ENCODE measurements around the gene VKORC1L1.

Gene VKORC1L1

DNA sequence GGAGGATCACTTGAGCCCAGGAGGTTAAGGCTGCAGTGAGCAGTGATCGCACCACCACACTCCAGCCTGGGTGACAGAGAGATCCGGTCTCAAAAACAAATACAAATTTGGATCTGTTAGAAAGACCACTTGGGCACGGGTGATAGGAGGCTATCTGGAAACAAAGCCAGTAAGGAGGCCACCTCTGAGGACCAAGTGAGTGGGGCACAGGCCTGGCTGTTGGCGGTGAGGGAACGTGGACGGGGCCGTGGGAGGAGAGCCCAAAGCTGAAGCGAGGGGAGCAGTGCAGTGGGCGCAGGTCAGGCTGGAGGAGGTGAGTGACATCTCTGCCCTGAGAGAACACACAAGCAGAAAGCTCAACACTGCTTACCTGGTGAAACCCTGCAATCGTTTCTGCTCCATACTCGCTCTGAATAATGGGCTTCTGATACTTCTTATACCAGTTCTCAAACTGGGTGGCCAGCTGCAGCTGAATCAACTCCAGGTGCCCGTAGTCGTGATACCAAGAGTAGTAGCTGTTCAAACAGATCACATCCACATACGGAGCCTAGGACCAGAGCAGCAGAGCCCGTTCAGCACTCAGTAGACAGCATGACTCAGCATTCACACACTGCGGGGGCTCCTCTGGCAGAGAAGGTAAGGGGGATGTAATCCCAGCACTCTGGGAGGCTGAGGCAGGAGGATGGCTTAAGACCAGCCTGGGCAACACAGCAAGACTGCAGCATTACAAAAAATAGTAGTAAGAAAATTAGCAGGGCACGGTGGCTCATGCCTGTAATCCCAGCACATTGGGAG lies 94.7 kb downstream of the VKORC1L1 start:
- TF ChIP-seq, protein P1, sequence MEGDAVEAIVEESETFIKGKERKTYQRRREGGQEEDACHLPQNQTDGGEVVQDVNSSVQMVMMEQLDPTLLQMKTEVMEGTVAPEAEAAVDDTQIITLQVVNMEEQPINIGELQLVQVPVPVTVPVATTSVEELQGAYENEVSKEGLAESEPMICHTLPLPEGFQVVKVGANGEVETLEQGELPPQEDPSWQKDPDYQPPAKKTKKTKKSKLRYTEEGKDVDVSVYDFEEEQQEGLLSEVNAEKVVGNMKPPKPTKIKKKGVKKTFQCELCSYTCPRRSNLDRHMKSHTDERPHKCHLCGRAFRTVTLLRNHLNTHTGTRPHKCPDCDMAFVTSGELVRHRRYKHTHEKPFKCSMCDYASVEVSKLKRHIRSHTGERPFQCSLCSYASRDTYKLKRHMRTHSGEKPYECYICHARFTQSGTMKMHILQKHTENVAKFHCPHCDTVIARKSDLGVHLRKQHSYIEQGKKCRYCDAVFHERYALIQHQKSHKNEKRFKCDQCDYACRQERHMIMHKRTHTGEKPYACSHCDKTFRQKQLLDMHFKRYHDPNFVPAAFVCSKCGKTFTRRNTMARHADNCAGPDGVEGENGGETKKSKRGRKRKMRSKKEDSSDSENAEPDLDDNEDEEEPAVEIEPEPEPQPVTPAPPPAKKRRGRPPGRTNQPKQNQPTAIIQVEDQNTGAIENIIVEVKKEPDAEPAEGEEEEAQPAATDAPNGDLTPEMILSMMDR (IDR thresholded peaks at IDR 0.05): no peak
- DNase-seq (ENCODE audit: low spot score): no peak
- Histone ChIP-seq H3K27ac (no peak overlapping the region), H3K4me3 (no peak overlapping the region)

GRCh38 chr7:65968256-65969185 lies 95.6 kb downstream of the VKORC1L1 start:
- DNase-seq (ENCODE audit: low spot score): no peak
- Histone ChIP-seq H3K4me3 (no peak overlapping the region), H3K27ac (no peak overlapping the region)
- TF ChIP-seq, protein P1 (IDR thresholded peaks at IDR 0.05): no peak

DNA sequence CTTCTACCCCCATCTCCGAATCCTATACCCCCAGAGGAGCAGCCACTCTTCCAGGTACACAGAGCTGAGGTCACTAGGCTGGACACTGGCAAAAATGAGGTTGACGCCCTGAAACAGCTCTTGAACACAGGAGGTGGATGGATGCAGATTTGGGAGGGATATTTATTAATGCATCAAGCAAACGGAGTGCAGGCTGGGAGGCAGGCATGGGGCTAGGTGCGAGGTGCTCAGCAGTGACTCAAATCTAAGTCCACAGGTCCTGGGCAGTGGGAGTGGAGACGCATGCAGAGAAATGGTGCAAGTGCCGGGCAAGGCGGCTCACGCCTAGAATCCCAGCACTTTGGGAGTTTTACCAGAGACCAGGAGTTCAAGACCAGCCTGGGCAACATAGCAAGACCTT lies 98.1 kb downstream of the VKORC1L1 start:
- Histone ChIP-seq H3K4me3 (no peak overlapping the region), H3K27ac (no peak overlapping the region)
- TF ChIP-seq, protein P1 (IDR thresholded peaks at IDR 0.05): no peak
- DNase-seq (ENCODE audit: low spot score): no peak

GRCh38 chr7:65972976-65973375 lies 100.1 kb downstream of the VKORC1L1 start:
- Histone ChIP-seq H3K4me3 (no peak overlapping the region), H3K27ac (no peak overlapping the region)
- DNase-seq (ENCODE audit: low spot score): no peak
- TF ChIP-seq, protein P1 (IDR thresholded peaks at IDR 0.05): no peak

DNA sequence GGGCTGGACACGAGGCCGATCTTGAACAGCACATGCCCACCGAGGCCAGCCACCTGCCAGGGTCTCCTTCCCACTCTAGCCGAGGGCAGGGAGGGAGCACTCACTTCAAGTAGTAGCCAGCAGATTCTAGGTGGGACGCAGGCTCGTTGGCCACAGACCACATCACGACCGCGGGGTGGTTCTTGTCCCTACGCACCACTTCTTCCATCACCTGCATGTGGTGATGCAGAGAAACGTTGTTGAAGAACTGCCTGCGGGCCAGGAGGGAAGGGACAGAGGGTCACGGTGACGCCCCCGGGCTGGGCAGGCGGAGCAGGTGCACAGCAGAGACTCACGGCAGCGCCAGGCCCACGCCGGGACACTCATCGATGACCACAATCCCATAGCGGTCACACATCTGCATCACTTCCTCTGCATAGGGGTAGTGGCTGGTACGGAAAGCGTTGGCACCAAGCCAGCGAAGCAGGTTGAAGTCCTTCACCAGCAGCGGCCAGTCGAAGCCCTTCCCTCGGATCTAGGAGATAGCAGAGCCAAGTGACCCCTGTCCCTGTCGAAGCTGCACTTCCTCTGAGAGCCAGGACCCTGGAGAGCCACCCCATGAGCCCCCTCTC lies 101.4 kb downstream of the VKORC1L1 start:
- DNase-seq (ENCODE audit: low spot score): no peak
- TF ChIP-seq, protein P1 (IDR thresholded peaks at IDR 0.05): no peak
- Histone ChIP-seq H3K4me3 (no peak overlapping the region), H3K27ac (no peak overlapping the region)

DNA sequence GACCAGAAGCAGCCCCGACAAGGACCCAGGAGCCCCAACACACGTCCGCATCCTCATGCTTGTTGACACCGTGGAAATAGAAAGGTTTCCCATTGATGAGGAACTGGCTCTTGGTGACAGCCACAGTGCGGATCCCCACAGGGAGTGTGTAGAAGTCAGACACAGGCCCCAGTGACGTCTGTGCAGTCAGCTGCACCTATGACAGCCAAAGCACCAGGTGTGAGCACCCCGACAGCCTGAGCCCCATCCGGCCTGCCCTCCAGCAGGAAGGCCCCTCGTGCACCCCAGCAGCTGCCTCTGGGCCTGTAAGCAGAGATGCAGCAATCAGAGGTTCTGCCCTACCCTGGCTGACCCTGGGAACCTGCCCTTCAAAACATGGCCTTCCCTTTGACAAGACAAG lies 102.0 kb downstream of the VKORC1L1 start:
- TF ChIP-seq, protein P1 (IDR thresholded peaks at IDR 0.05): no peak
- no peak for DNase-seq (ENCODE audit: low spot score)
- Histone ChIP-seq H3K27ac (no peak overlapping the region), H3K4me3 (no peak overlapping the region)
